Measurements from ENCODE around the gene RNF10. TPM values are rescaled to one million over a fixed set of nuclear protein-coding genes. Genes with fewer than 3 reads are reported as not detected.

RNF10 gene
- polyA plus RNA-seq, 1 donor from 2014 or later = 139 TPM

GRCh38 chr12:120620624-120621023 lies 86.5 kb downstream of the RNF10 start:
- TF ChIP-seq POLR2AphosphoS5 (IDR thresholded peaks at IDR 0.05) = no peak
- TF ChIP-seq TAF1 (IDR thresholded peaks at IDR 0.05; ENCODE audit: low read depth) = no peak
- no peak for TF ChIP-seq EZH2 (IDR thresholded peaks at IDR 0.05; ENCODE audit: borderline replicate concordance, insufficient read depth, low read length, poor library complexity, severe bottlenecking)
- TF ChIP-seq CTCF (IDR thresholded peaks at IDR 0.05; ENCODE audit: poor library complexity, severe bottlenecking) = no peak
- TF ChIP-seq RAD21 (conservative IDR thresholded peaks at IDR 0.05) = no peak
- H3K27me3 ChIP-seq (ENCODE audit: insufficient read depth, low read depth, low read length) = no peaks in the 10 kb centered on the region
- H4K20me1 ChIP-seq (ENCODE audit: insufficient read depth) = no peaks in the 10 kb centered on the region
- H3K9ac ChIP-seq (ENCODE audit: low read length) = no peak overlapping the region
- no peak overlapping the region for H3K4me2 ChIP-seq (ENCODE audit: low read length)
- no peaks in the 10 kb centered on the region for H3K36me3 ChIP-seq (ENCODE audit: insufficient read depth, low read length)
- H3K79me2 ChIP-seq (replicated peaks; ENCODE audit: insufficient read depth, low read length) = no peaks in the 10 kb centered on the region
- no peaks in the 10 kb centered on the region for H3K9me2 ChIP-seq (ENCODE audit: insufficient read depth, low read length)
- H3K9me3 ChIP-seq (ENCODE audit: low read length) = no peaks in the 10 kb centered on the region
- H3K27ac ChIP-seq (ENCODE audit: low read length) = no peak overlapping the region
- no peaks in the 10 kb centered on the region for H3F3A ChIP-seq (ENCODE audit: insufficient read depth, low read length, poor library complexity, severe bottlenecking)
- H3K4me3 ChIP-seq (ENCODE audit: low read length) = no peak overlapping the region
- no peak overlapping the region for H2AFZ ChIP-seq (ENCODE audit: low read depth, low read length)

DNA sequence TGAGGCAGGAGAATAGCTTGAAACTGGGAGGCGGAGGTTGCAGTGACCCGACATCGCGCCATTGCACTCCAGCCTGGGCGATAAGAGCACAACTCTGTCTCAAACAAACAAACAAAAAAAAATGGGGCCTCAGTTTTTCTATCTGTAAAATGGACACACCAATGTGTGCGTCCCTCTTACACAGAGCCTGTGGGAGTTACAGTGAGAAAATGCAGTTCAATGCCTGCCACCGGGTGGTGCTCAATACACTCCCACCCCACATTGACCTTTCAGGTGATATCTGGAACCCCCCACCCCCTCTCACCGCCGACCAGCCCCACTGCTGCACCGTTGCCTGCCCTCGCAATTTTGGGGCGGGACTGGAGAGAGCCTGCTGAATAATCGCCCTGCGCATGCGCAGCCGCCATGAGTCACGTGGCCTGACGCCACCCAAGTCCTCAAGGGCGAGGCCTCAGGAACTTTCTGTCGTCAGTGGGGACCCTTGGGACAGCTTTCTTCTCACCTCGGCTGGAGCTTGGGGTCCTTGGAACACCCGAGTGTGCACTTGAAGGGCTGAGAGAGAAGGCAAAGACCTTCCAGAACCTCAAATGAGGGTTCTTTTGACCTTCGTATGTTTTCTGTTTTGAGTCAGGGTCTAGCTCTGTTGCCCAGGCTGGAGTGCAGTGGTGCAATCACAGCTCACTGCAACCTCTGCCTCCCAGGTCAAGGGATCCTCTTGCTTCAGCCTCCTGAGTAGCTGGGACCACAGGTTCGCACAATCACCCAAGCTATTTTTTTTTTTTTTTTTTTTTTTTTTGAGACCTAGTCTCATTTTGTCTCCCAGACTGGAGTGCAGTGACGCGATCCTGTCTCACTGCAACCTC lies 91.6 kb downstream of the RNF10 start:
- no peak for TF ChIP-seq TAF1 (IDR thresholded peaks at IDR 0.05; ENCODE audit: low read depth)
- no peak for TF ChIP-seq CTCF (IDR thresholded peaks at IDR 0.05; ENCODE audit: poor library complexity, severe bottlenecking)
- no peak for TF ChIP-seq MXI1 (conservative IDR thresholded peaks at IDR 0.05; ENCODE audit: poor library complexity, severe bottlenecking)
- no peak for TF ChIP-seq SMC3 (conservative IDR thresholded peaks at IDR 0.05; ENCODE audit: poor library complexity)
- no peak for TF ChIP-seq EP300 (conservative IDR thresholded peaks at IDR 0.05; ENCODE audit: poor library complexity, severe bottlenecking)
- no peak for TF ChIP-seq EZH2 (IDR thresholded peaks at IDR 0.05; ENCODE audit: borderline replicate concordance, insufficient read depth, low read length, poor library complexity, severe bottlenecking)
- no peak for TF ChIP-seq RAD21 (conservative IDR thresholded peaks at IDR 0.05)
- no peak for TF ChIP-seq POLR2AphosphoS5 (IDR thresholded peaks at IDR 0.05)
- TF ChIP-seq, protein P1, sequence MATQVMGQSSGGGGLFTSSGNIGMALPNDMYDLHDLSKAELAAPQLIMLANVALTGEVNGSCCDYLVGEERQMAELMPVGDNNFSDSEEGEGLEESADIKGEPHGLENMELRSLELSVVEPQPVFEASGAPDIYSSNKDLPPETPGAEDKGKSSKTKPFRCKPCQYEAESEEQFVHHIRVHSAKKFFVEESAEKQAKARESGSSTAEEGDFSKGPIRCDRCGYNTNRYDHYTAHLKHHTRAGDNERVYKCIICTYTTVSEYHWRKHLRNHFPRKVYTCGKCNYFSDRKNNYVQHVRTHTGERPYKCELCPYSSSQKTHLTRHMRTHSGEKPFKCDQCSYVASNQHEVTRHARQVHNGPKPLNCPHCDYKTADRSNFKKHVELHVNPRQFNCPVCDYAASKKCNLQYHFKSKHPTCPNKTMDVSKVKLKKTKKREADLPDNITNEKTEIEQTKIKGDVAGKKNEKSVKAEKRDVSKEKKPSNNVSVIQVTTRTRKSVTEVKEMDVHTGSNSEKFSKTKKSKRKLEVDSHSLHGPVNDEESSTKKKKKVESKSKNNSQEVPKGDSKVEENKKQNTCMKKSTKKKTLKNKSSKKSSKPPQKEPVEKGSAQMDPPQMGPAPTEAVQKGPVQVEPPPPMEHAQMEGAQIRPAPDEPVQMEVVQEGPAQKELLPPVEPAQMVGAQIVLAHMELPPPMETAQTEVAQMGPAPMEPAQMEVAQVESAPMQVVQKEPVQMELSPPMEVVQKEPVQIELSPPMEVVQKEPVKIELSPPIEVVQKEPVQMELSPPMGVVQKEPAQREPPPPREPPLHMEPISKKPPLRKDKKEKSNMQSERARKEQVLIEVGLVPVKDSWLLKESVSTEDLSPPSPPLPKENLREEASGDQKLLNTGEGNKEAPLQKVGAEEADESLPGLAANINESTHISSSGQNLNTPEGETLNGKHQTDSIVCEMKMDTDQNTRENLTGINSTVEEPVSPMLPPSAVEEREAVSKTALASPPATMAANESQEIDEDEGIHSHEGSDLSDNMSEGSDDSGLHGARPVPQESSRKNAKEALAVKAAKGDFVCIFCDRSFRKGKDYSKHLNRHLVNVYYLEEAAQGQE (IDR thresholded peaks at IDR 0.05; ENCODE audit: borderline replicate concordance) = no peak

More for the DNA sequence above, 91.6 kb downstream of the RNF10 start:
- Histone ChIP-seq H3K9me3 (ENCODE audit: low read length) (no peaks in the 10 kb centered on the region), H3K79me2 (replicated peaks; ENCODE audit: insufficient read depth, low read length) (no peaks in the 10 kb centered on the region), H3K4me2 (ENCODE audit: low read length) (no peak overlapping the region), H2AFZ (ENCODE audit: low read depth, low read length) (no peak overlapping the region), H3K27me3 (ENCODE audit: insufficient read depth, low read depth, low read length) (no peaks in the 10 kb centered on the region), H3F3A (ENCODE audit: insufficient read depth, low read length, poor library complexity, severe bottlenecking) (no peaks in the 10 kb centered on the region), H4K20me1 (ENCODE audit: insufficient read depth) (no peaks in the 10 kb centered on the region), H3K4me3 (ENCODE audit: low read length) (no peak overlapping the region), H3K36me3 (ENCODE audit: insufficient read depth, low read length) (no peaks in the 10 kb centered on the region), H3K9ac (ENCODE audit: low read length) (no peak overlapping the region), H3K27ac (ENCODE audit: low read length) (no peak overlapping the region), H3K9me2 (ENCODE audit: insufficient read depth, low read length) (no peaks in the 10 kb centered on the region)

Small RNA genes lying within 50 kb of the gene (small RNA-seq; reads per million reads assigned to genes)
- gene RF00019 = 0 to 1.2 (median 0) reads per million in 3 experiments

Other genes with a start within 250 kb of the RNF10 start
- gene RNU4-2, start 242.5 kb upstream of the RNF10 start, polyA plus RNA-seq = under 0.01 TPM in 1 of 2 replicates, not detected in the other
- gene RNU4-1, start 241.1 kb upstream of the RNF10 start, polyA plus RNA-seq = under 0.01 TPM in 1 of 2 replicates, not detected in the other
- gene SIRT4, start 232.0 kb upstream of the RNF10 start, polyA plus RNA-seq = 9.7 and 13.8 TPM in 2 replicates
- not detected in 2 replicates for gene PLA2G1B, start 206.6 kb upstream of the RNF10 start, polyA plus RNA-seq
- 7.5 and 9.2 TPM in 2 replicates for gene MSI1, start 165.2 kb upstream of the RNF10 start, polyA plus RNA-seq
- 1,801 and 2,017 TPM in 2 replicates for gene COX6A1, start 96.2 kb upstream of the RNF10 start, polyA plus RNA-seq
- gene TRIAP1, start 88.0 kb upstream of the RNF10 start, polyA plus RNA-seq = 40.7 and 45.1 TPM in 2 replicates
- gene GATC, start 87.9 kb upstream of the RNF10 start, polyA plus RNA-seq = 43.6 and 45.3 TPM in 2 replicates
- gene SRSF9, start 64.6 kb upstream of the RNF10 start, polyA plus RNA-seq = 263 and 289 TPM in 2 replicates
- 404 and 466 TPM in 2 replicates for gene DYNLL1, start 38.2 kb upstream of the RNF10 start, polyA plus RNA-seq
- 91.6 and 98.6 TPM in 2 replicates for gene COQ5, start 5.2 kb upstream of the RNF10 start, polyA plus RNA-seq
- 137 and 153 TPM in 2 replicates for gene POP5, start 47.0 kb downstream of the RNF10 start, polyA plus RNA-seq
- gene CABP1, start 106.3 kb downstream of the RNF10 start, polyA plus RNA-seq = 0.44 and 0.71 TPM in 2 replicates
- 27.4 and 33.2 TPM in 2 replicates for gene MLEC, start 152.8 kb downstream of the RNF10 start, polyA plus RNA-seq
- gene UNC119B, start 176.1 kb downstream of the RNF10 start, polyA plus RNA-seq = 17.3 and 20.3 TPM in 2 replicates
- gene ACADS, start 191.5 kb downstream of the RNF10 start, polyA plus RNA-seq = 3.6 and 5.2 TPM in 2 replicates

Data from neural cell (in vitro differentiated cells).